ENCODE results near the gene TMEM272. TPM values are rescaled to one million over a fixed set of nuclear protein-coding genes. Genes with fewer than 3 reads are reported as not detected.

The TMEM272 gene
- total RNA-seq, 1 experiment from 2014 or later, result 0.17 TPM

- TF ChIP-seq EZH2phosphoT487 (IDR thresholded peaks at IDR 0.05; ENCODE audit: borderline replicate concordance) (no peak), MAX (IDR thresholded peaks at IDR 0.05) (no peak), SIN3A (IDR thresholded peaks at IDR 0.05; ENCODE audit: low read depth) (no peak), JUND (IDR thresholded peaks at IDR 0.05) (no peak), ATF3 (IDR thresholded peaks at IDR 0.05) (no peak), EGR1 (IDR thresholded peaks at IDR 0.05; ENCODE audit: low read depth) (no peak), CTCF (IDR thresholded peaks at IDR 0.05 in 2 of 3, conservative IDR thresholded peaks at IDR 0.05 in 1 of 3; ENCODE audit: borderline replicate concordance in 1 of 3, insufficient read depth in 1 of 3, low read depth in 2 of 3, low read length in 2 of 3) (no peak)
Measured at GRCh38 chr13:51780099-51780498, 64.9 kb downstream of the TMEM272 start (continued).

- intact Hi-C loops (cut with micrococcal nuclease), result no loop called here
- TF ChIP-seq POLR2AphosphoS5 (IDR thresholded peaks at IDR 0.05; ENCODE audit: low read depth, low read length) (no peak), CTCF (IDR thresholded peaks at IDR 0.05 in 2 of 3, conservative IDR thresholded peaks at IDR 0.05 in 1 of 3; ENCODE audit: borderline replicate concordance in 1 of 3, insufficient read depth in 1 of 3, low read depth in 2 of 3, low read length in 2 of 3) (no peak), ZNF274 (IDR thresholded peaks at IDR 0.05; ENCODE audit: low read depth, low read length) (no peak), SIN3A (IDR thresholded peaks at IDR 0.05; ENCODE audit: low read depth) (no peak), ATF3 (IDR thresholded peaks at IDR 0.05) (no peak), ELF1 (IDR thresholded peaks at IDR 0.05; ENCODE audit: borderline replicate concordance, low read depth) (no peak), TCF7L2 (IDR thresholded peaks at IDR 0.05; ENCODE audit: borderline replicate concordance, extremely low read depth, insufficient read depth, insufficient read length) (no peak), POLR2A (IDR thresholded peaks at IDR 0.05; ENCODE audit: borderline replicate concordance, extremely low read depth, insufficient read depth, insufficient read length) (no peak), CBX3 (IDR thresholded peaks at IDR 0.05; ENCODE audit: low read depth) (no peak), EZH2phosphoT487 (IDR thresholded peaks at IDR 0.05; ENCODE audit: borderline replicate concordance) (no peak), CEBPB (IDR thresholded peaks at IDR 0.05; ENCODE audit: low read depth) (no peak), RAD21 (IDR thresholded peaks at IDR 0.05; ENCODE audit: low read depth) (no peak), ZBTB33 (IDR thresholded peaks at IDR 0.05; ENCODE audit: extremely low read depth, insufficient replicate concordance, low read length) (no peak), MAX (IDR thresholded peaks at IDR 0.05) (no peak), SP1 (IDR thresholded peaks at IDR 0.05; ENCODE audit: low read depth) (no peak)
Measured at GRCh38 chr13:51778392-51778791, 66.6 kb downstream of the TMEM272 start.

More at GRCh38 chr13:51778392-51778791, 66.6 kb downstream of the TMEM272 start:
- ChIA-PET CTCF (no interaction called here), POLR2A (no interaction called here), RAD21 (ENCODE audit: low non-redundant PET in 1 of 2, low total read pairs in 2 of 2, uncharacterized antibody in 2 of 2, unreplicated experiment in 2 of 2) (no interaction called here)
- Histone ChIP-seq H3K9me3 (ENCODE audit: control insufficient read depth in 1 of 2, insufficient read depth in 1 of 2, low read depth in 1 of 2, low read length in 2 of 2) (no peaks in the 10 kb centered on the region), H2AFZ (ENCODE audit: low read depth, low read length, poor library complexity, severe bottlenecking) (no peak overlapping the region), H3K4me3 (replicated peaks in 1 of 2; ENCODE audit: low read depth in 1 of 2, low read length in 2 of 2) (no peak overlapping the region), H3K36me3 (ENCODE audit: control insufficient read depth in 1 of 2, insufficient read depth in 2 of 2, low read length in 2 of 2) (no peaks in the 10 kb centered on the region), H3K9me2 (ENCODE audit: insufficient read depth) (no peaks in the 10 kb centered on the region), H3K27me3 (ENCODE audit: insufficient read depth, low read length) (no peaks in the 10 kb centered on the region), H3K79me2 (ENCODE audit: insufficient read depth, low read length) (no peaks in the 10 kb centered on the region), H4K20me1 (ENCODE audit: insufficient read depth) (no peaks in the 10 kb centered on the region), H3K27ac (ENCODE audit: low read depth, low read length) (no peak overlapping the region), H3K9ac (ENCODE audit: low read length) (no peak overlapping the region), H3K4me2 (ENCODE audit: low read length) (no peak overlapping the region), H3K4me1 (ENCODE audit: control insufficient read depth in 1 of 2, insufficient read depth in 2 of 2, low read length in 2 of 2) (no peaks in the 10 kb centered on the region)
- BruUV-seq (replicated peaks), result no TSS peak
- ATAC-seq (no peak), DNase-seq (ENCODE audit: low read depth, low spot score) (no peak)
